HepG2 (cell line): ENCODE data around the gene AGT. TPM values are rescaled to one million over a fixed set of nuclear protein-coding genes. Genes with fewer than 3 reads are reported as not detected.

Source experiments
- CEBPG ChIP-seq: IDR thresholded peaks from 2 replicates; pipeline ENCODE4 v1.6.1; 2016
- FOXA3 ChIP-seq: IDR thresholded peaks from 2 replicates; pipeline ENCODE4 v1.6.1; 2016; ENCODE audit warnings: missing genetic modification reagents, missing compliant biosample characterization
- HNRNPL ChIP-seq: fragments of 200-400 bp; formaldehyde crosslinking; IDR thresholded peaks from 2 replicates; pipeline ENCODE4 v1.6.1; 2017; ENCODE audit warnings: mild to moderate bottlenecking, low read depth, low read length
- HOXA7 ChIP-seq: sonication (generic); formaldehyde crosslinking; IDR thresholded peaks from 2 replicates; pipeline ENCODE4 v1.8.1; 2022; ENCODE audit warnings: mild to moderate bottlenecking, missing genetic modification reagents, moderate library complexity
- HOXA9 ChIP-seq: sonication (generic); formaldehyde crosslinking; IDR thresholded peaks from 2 replicates; pipeline ENCODE4 v1.8.1; 2022; ENCODE audit warnings: missing genetic modification reagents, mild to moderate bottlenecking, moderate library complexity, borderline replicate concordance
- JUNB ChIP-seq: sonication (generic); formaldehyde crosslinking; IDR thresholded peaks from 2 replicates; pipeline ENCODE4 v1.8.0; 2022; ENCODE audit warnings: missing genetic modification reagents, mild to moderate bottlenecking, borderline replicate concordance
- POLR2AphosphoS5 ChIP-seq: IDR thresholded peaks from 2 replicates; pipeline ENCODE4 v1.6.1; 2012; ENCODE audit warnings: low read depth, low read length
- SAFB2 ChIP-seq: sonication (generic); formaldehyde crosslinking; IDR thresholded peaks from 2 replicates; pipeline ENCODE4 v1.5.1; 2020; ENCODE audit warnings: missing genetic modification reagents, low read depth, mild to moderate bottlenecking, borderline replicate concordance
- SMAD1 ChIP-seq: sonication (generic); formaldehyde crosslinking; IDR thresholded peaks from 2 replicates; pipeline ENCODE4 v1.4.0; 2020; ENCODE audit warnings: missing genetic modification reagents, low read depth, mild to moderate bottlenecking, borderline replicate concordance
- SNAPC2 ChIP-seq: sonication (generic); formaldehyde crosslinking; IDR thresholded peaks from 2 replicates; pipeline ENCODE4 v1.8.1; 2022; ENCODE audit warnings: mild to moderate bottlenecking, missing genetic modification reagents
- SPEN ChIP-seq: sonication (generic); formaldehyde crosslinking; IDR thresholded peaks from 2 replicates; pipeline ENCODE4 v1.5.1; 2020; ENCODE audit warnings: low read depth, mild to moderate bottlenecking, missing genetic modification reagents
- ZNF605 ChIP-seq: sonication (generic); formaldehyde crosslinking; IDR thresholded peaks from 2 replicates; pipeline ENCODE4 v1.8.0; 2022; ENCODE audit warnings: mild to moderate bottlenecking, missing genetic modification reagents
- ZNF619 ChIP-seq: sonication (generic); formaldehyde crosslinking; IDR thresholded peaks from 2 replicates; pipeline ENCODE4 v1.4.0; 2020; ENCODE audit warnings: mild to moderate bottlenecking, missing genetic modification reagents
- polyA plus RNA-seq, 8 experiments: library from polyadenylated mRNA; depleted of rRNA in 3 of 8; stranded (reverse) in 7 of 8; unstranded in 1 of 8; fragments of >200 nt; fragmentation: Illumina TruSeq in 4 of 8; extraction: Trizol in 4 of 8; gene quantifications; 2 replicates each; pipeline versions ENCODE4 v1.2.1 to v1.2.3, GENCODE V29; 2011 to 2016; ENCODE audit warnings: low read depth in 4 of 8, missing spikeins in 1 of 8, mixed read lengths in 1 of 8; ENCODE audit not compliant: insufficient read depth in 1 of 8
- total RNA-seq, 5 experiments: library from RNA; depleted of rRNA; stranded (reverse); fragments of >200 nt; fragmentation: Illumina TruSeq; extraction: Trizol; gene quantifications; 2 replicates each; pipeline ENCODE4 v1.2.3, GENCODE V29; 2016; ENCODE audit warnings: low read depth in 1 of 5
- TF ChIP-seq, protein P1 (sequence below): sonication (generic); formaldehyde crosslinking; IDR thresholded peaks from 2 replicates; pipeline ENCODE4 v1.9.0; 2022; ENCODE audit warnings: missing genetic modification reagents, mild to moderate bottlenecking, borderline replicate concordance
- TF ChIP-seq, protein P2 (sequence below): sonication (generic); formaldehyde crosslinking; IDR thresholded peaks from 2 replicates; pipeline ENCODE4 v1.5.1; 2020; ENCODE audit warnings: missing genetic modification reagents, mild to moderate bottlenecking, borderline replicate concordance
- TF ChIP-seq, protein P3 (sequence below): sonication (generic); formaldehyde crosslinking; IDR thresholded peaks from 2 replicates; pipeline ENCODE4 v1.4.0; 2020; ENCODE audit warnings: mild to moderate bottlenecking, missing genetic modification reagents
- TF ChIP-seq, protein P4 (sequence below): sonication (generic); formaldehyde crosslinking; IDR thresholded peaks from 2 replicates; pipeline ENCODE4 v1.5.1; 2020; ENCODE audit warnings: missing genetic modification reagents, mild to moderate bottlenecking, borderline replicate concordance
- TF ChIP-seq, protein P5 (sequence below): sonication (generic); formaldehyde crosslinking; IDR thresholded peaks from 2 replicates; pipeline ENCODE4 v1.5.1; 2020; ENCODE audit warnings: missing genetic modification reagents, mild to moderate bottlenecking, borderline replicate concordance

Gene AGT
- total and polyA plus RNA-seq, 2 of the 13 experiments (the other 11 are each of a cell fraction or from before 2014, with no cell fraction given) = 892 to 2,071 TPM

DNA sequence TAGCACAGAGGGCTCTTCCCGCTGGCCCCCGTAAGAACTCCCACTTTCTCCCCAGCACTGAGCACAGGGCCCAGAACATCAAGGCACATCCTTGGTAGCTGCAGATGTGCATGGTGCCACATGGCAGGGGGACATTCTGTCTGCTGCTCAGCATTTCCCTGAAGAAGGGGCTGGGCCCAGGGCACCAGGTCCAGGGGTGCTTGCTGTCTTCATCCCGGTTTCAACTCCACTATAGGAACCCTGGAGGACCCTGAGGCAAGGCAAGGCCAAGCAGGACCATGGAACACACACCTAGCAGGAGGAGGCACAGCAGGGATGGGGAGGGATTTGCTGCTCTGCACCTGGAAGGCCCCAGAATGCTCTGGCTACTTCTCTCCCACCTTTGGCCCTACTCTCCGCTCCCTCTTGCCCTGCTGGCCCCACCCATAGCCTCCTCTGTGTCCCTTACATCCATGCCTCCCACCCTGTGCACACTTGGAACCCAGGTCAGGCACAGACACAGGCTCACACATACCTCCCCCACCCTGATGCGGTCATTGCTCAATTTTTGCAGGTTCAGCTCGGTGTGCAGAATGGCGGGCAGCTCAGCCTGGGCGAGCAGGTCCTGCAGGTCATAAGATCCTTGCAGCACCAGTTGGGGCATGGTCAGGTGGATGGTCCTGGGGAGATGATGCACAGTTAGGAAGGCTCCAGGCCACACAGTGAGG is 10.1 kb downstream of the AGT start (continued):
- TF ChIP-seq SAFB2 (CRISPR knock-in tag) (0 out of 2 replicates have a peak, but pooled peaks have one; percentile 19), HNRNPL (peak; percentile 63; the same call in 1 of the 2 replicates), ZNF605 (CRISPR knock-in tag) (0 out of 2 replicates have a peak, but pooled peaks have one; percentile 2), HOXA7 (peak; percentile 87; the same call in 1 of the 2 replicates), SNAPC2 (CRISPR knock-in tag) (no peak), FOXA3 (CRISPR knock-in tag) (no peak), POLR2AphosphoS5 (peak; percentile 72), SPEN (peak; percentile 22; the same call in 1 of the 2 replicates), ZNF619 (CRISPR knock-in tag) (0 out of 2 replicates have a peak, but pooled peaks have one; percentile 22), JUNB (CRISPR knock-in tag) (0 out of 2 replicates have a peak, but pooled peaks have one; percentile 53), CEBPG (CRISPR knock-in tag) (peak; percentile 57), HOXA9 (CRISPR knock-in tag) (peak; percentile 49; the same call in 1 of the 2 replicates), SMAD1 (peak; percentile 15; the same call in 1 of the 2 replicates)
- TF ChIP-seq, protein P1, sequence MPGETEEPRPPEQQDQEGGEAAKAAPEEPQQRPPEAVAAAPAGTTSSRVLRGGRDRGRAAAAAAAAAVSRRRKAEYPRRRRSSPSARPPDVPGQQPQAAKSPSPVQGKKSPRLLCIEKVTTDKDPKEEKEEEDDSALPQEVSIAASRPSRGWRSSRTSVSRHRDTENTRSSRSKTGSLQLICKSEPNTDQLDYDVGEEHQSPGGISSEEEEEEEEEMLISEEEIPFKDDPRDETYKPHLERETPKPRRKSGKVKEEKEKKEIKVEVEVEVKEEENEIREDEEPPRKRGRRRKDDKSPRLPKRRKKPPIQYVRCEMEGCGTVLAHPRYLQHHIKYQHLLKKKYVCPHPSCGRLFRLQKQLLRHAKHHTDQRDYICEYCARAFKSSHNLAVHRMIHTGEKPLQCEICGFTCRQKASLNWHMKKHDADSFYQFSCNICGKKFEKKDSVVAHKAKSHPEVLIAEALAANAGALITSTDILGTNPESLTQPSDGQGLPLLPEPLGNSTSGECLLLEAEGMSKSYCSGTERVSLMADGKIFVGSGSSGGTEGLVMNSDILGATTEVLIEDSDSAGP = peak; percentile 10; the same call in 1 of the 2 replicates
- TF ChIP-seq, protein P2, sequence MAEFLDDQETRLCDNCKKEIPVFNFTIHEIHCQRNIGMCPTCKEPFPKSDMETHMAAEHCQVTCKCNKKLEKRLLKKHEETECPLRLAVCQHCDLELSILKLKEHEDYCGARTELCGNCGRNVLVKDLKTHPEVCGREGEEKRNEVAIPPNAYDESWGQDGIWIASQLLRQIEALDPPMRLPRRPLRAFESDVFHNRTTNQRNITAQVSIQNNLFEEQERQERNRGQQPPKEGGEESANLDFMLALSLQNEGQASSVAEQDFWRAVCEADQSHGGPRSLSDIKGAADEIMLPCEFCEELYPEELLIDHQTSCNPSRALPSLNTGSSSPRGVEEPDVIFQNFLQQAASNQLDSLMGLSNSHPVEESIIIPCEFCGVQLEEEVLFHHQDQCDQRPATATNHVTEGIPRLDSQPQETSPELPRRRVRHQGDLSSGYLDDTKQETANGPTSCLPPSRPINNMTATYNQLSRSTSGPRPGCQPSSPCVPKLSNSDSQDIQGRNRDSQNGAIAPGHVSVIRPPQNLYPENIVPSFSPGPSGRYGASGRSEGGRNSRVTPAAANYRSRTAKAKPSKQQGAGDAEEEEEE (CRISPR knock-in tag) = 0 out of 2 replicates have a peak, but pooled peaks have one; percentile 70
- TF ChIP-seq, protein P3, sequence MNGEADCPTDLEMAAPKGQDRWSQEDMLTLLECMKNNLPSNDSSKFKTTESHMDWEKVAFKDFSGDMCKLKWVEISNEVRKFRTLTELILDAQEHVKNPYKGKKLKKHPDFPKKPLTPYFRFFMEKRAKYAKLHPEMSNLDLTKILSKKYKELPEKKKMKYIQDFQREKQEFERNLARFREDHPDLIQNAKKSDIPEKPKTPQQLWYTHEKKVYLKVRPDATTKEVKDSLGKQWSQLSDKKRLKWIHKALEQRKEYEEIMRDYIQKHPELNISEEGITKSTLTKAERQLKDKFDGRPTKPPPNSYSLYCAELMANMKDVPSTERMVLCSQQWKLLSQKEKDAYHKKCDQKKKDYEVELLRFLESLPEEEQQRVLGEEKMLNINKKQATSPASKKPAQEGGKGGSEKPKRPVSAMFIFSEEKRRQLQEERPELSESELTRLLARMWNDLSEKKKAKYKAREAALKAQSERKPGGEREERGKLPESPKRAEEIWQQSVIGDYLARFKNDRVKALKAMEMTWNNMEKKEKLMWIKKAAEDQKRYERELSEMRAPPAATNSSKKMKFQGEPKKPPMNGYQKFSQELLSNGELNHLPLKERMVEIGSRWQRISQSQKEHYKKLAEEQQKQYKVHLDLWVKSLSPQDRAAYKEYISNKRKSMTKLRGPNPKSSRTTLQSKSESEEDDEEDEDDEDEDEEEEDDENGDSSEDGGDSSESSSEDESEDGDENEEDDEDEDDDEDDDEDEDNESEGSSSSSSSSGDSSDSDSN = peak; percentile 15; the same call in 1 of the 2 replicates
- TF ChIP-seq, protein P4, sequence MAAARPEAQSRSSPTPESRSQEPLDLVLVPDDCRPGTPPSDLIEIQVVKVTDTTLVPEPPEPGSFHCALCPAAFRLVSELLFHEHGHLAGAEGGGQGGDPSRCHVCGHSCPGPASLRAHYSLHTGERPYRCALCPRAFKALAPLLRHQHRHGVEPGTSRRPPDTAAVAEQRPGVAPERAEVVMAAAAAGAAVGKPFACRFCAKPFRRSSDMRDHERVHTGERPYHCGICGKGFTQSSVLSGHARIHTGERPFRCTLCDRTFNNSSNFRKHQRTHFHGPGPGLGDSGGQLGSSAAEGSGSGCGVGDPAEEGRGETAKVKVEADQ = no peak
- TF ChIP-seq, protein P5, sequence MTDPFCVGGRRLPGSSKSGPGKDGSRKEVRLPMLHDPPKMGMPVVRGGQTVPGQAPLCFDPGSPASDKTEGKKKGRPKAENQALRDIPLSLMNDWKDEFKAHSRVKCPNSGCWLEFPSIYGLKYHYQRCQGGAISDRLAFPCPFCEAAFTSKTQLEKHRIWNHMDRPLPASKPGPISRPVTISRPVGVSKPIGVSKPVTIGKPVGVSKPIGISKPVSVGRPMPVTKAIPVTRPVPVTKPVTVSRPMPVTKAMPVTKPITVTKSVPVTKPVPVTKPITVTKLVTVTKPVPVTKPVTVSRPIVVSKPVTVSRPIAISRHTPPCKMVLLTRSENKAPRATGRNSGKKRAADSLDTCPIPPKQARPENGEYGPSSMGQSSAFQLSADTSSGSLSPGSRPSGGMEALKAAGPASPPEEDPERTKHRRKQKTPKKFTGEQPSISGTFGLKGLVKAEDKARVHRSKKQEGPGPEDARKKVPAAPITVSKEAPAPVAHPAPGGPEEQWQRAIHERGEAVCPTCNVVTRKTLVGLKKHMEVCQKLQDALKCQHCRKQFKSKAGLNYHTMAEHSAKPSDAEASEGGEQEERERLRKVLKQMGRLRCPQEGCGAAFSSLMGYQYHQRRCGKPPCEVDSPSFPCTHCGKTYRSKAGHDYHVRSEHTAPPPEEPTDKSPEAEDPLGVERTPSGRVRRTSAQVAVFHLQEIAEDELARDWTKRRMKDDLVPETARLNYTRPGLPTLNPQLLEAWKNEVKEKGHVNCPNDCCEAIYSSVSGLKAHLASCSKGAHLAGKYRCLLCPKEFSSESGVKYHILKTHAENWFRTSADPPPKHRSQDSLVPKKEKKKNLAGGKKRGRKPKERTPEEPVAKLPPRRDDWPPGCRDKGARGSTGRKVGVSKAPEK (CRISPR knock-in tag) = 0 out of 2 replicates have a peak, but pooled peaks have one; percentile 61
